GM23338 (cell line): Measurements from ENCODE around the gene AP1G2. TPM values are rescaled to one million over a fixed set of nuclear protein-coding genes. Genes with fewer than 3 reads are reported as not detected.
"Not testable (repeated sequence)": the region's sequence is repeated elsewhere in the genome, so short reads cannot be mapped to it uniquely, and the experiment has no call there.

Experiments
- ATAC-seq: fragments of 200-7000 bp; cut with Tn5 transposase; 3 replicates; pipeline ENCODE4 v1.9.1; 2020
- DNase-seq: peaks from one replicate; pipeline ENCODE4 v3.0.0-alpha.2; 2015; ENCODE audit warnings: low spot score
- H2AFZ ChIP-seq: fragments of 200-600 bp; sonication (generic); 2 replicates; pipeline ENCODE4 v1.8.0; 2016; ENCODE audit warnings: antibody characterized with exemption, mild to moderate bottlenecking, moderate library complexity
- H3F3A ChIP-seq: fragments of 200-600 bp; sonication (generic); replicated peaks from 2 replicates; pipeline ENCODE4 v1.8.0; 2017; ENCODE audit warnings: antibody characterized with exemption, mixed run types, low read depth
- H3K27ac ChIP-seq: fragments of 200-600 bp; sonication (generic); 2 replicates; pipeline ENCODE4 v1.6.1; 2016; ENCODE audit warnings: low read depth
- H3K27me3 ChIP-seq: fragments of 200-600 bp; sonication (generic); 2 replicates; pipeline ENCODE4 v1.8.0; 2016; ENCODE audit warnings: mild to moderate bottlenecking, mixed run types, moderate library complexity; ENCODE audit not compliant: insufficient read depth
- H3K36me3 ChIP-seq: fragments of 200-600 bp; sonication (generic); 2 replicates; pipeline ENCODE4 v1.8.0; 2016; ENCODE audit warnings: mild to moderate bottlenecking; ENCODE audit not compliant: insufficient read depth
- H3K4me1 ChIP-seq: fragments of 200-600 bp; sonication (generic); 2 replicates; pipeline ENCODE4 v1.8.0; 2016; ENCODE audit warnings: mild to moderate bottlenecking, moderate library complexity; ENCODE audit not compliant: insufficient read depth
- H3K4me2 ChIP-seq: fragments of 200-600 bp; sonication (generic); 2 replicates; pipeline ENCODE4 v1.7.1; 2017; ENCODE audit warnings: mixed run types
- H3K4me3 ChIP-seq: fragments of 200-600 bp; sonication (generic); 2 replicates; pipeline ENCODE4 v1.6.1; 2016; ENCODE audit warnings: mixed run types
- H3K79me2 ChIP-seq: fragments of 200-600 bp; sonication (generic); replicated peaks from 2 replicates; pipeline ENCODE4 v1.8.0; 2017; ENCODE audit warnings: mild to moderate bottlenecking; ENCODE audit not compliant: insufficient read depth
- H3K9me2 ChIP-seq: fragments of 200-600 bp; sonication (generic); 2 replicates; pipeline ENCODE4 v1.8.0; 2017; ENCODE audit not compliant: insufficient read depth
- H4K20me1 ChIP-seq: fragments of 200-600 bp; sonication (generic); replicated peaks from 2 replicates; pipeline ENCODE4 v1.8.0; 2017; ENCODE audit warnings: mild to moderate bottlenecking; ENCODE audit not compliant: insufficient read depth
- H3K27ac Mint-ChIP-seq: 2 replicates; pipeline ENCODE4 v1.8.0; 2020; ENCODE audit warnings: inconsistent platforms, mild to moderate bottlenecking, moderate library complexity, mixed read lengths
- H3K27me3 Mint-ChIP-seq: 3 replicates; pipeline ENCODE4 v1.8.0; 2022; ENCODE audit warnings: low read depth, mild to moderate bottlenecking, moderate library complexity, mixed read lengths, inconsistent platforms; ENCODE audit not compliant: insufficient read depth, poor library complexity
- H3K36me3 Mint-ChIP-seq: 3 replicates; pipeline ENCODE4 v1.8.0; 2021; ENCODE audit warnings: low read depth, mild to moderate bottlenecking, inconsistent platforms, moderate library complexity, mixed read lengths
- H3K4me1 Mint-ChIP-seq: 3 replicates; pipeline ENCODE4 v1.8.0; 2020; ENCODE audit warnings: mild to moderate bottlenecking, inconsistent platforms, mixed read lengths
- H3K4me3 Mint-ChIP-seq: 3 replicates; pipeline ENCODE4 v1.8.0; 2021; ENCODE audit warnings: moderate library complexity, mild to moderate bottlenecking, inconsistent platforms, mixed read lengths
- H3K9me3 Mint-ChIP-seq: 3 replicates; pipeline ENCODE4 v1.8.0; 2020; ENCODE audit warnings: moderate library complexity, mild to moderate bottlenecking, inconsistent platforms, mixed read lengths
- CREB1 ChIP-seq: fragments of 250-450 bp; sonication (Bioruptor Pico); IDR thresholded peaks from 2 replicates; pipeline ENCODE4 v1.5.0; 2020; ENCODE audit warnings: low read depth, mild to moderate bottlenecking, moderate library complexity
- CTCF ChIP-seq, 2 experiments: fragments of 200-600 bp in 1 of 2; sonication (generic) in 1 of 2; conservative IDR thresholded peaks; 2 replicates each; pipeline versions ENCODE4 v1.5.1 to v1.6.1; 2016 to 2017; ENCODE audit warnings: antibody characterized with exemption in 2 of 2, low read depth in 2 of 2, mild to moderate bottlenecking in 2 of 2, moderate library complexity in 1 of 2
- ETS1 ChIP-seq: IDR thresholded peaks from 2 replicates; pipeline ENCODE4 v1.6.1; 2016; ENCODE audit warnings: antibody characterized with exemption
- EZH2 ChIP-seq: fragments of 200-600 bp; sonication (generic); IDR thresholded peaks from one replicate; pipeline ENCODE4 v1.8.0; 2017; ENCODE audit warnings: antibody characterized with exemption, mild to moderate bottlenecking, low read depth; ENCODE audit not compliant: unreplicated experiment
- EZH2phosphoT487 ChIP-seq: fragments of 200-600 bp; sonication (generic); IDR thresholded peaks from one replicate; pipeline ENCODE4 v1.8.1; 2018; ENCODE audit warnings: antibody characterized with exemption; ENCODE audit not compliant: unreplicated experiment
- NANOG ChIP-seq: IDR thresholded peaks from 2 replicates; pipeline ENCODE4 v1.6.1; 2016; ENCODE audit warnings: antibody characterized with exemption, borderline replicate concordance
- POLR2AphosphoS5 ChIP-seq: IDR thresholded peaks from 2 replicates; pipeline ENCODE4 v1.6.1; 2016; ENCODE audit warnings: antibody characterized with exemption, low read depth
- STAT1 ChIP-seq: IDR thresholded peaks from one replicate; pipeline ENCODE4 v1.6.1; 2016; ENCODE audit warnings: antibody characterized with exemption; ENCODE audit not compliant: unreplicated experiment
- ZNF114 ChIP-seq: fragments of 250-450 bp; sonication (Bioruptor Pico); IDR thresholded peaks from 2 replicates; pipeline ENCODE4 v1.5.0; 2020; ENCODE audit warnings: mild to moderate bottlenecking, moderate library complexity
- ZNF462 ChIP-seq: fragments of 250-450 bp; sonication (Bioruptor Pico); IDR thresholded peaks from 2 replicates; pipeline ENCODE4 v1.5.0; 2020; ENCODE audit warnings: mild to moderate bottlenecking, moderate library complexity
- polyA plus RNA-seq: library from polyadenylated mRNA; unstranded; fragments of >200 nt; fragmentation: Nextera tagmentation; extraction: Ambion mirVana; gene quantifications from 2 replicates; pipeline ENCODE4 v1.2.1, GENCODE V29; 2016
- total RNA-seq: library from RNA; depleted of rRNA; stranded (reverse); fragments of >200 nt; shearing (Covaris generic); gene quantifications from 2 replicates; pipeline ENCODE4 v1.2.3, GENCODE V29; 2014

AP1G2 gene
- total and polyA plus RNA-seq, 2 experiments from 2014 or later = 55.3 to 63.5 TPM

- not testable (repeated sequence) for H3K27me3 Mint-ChIP-seq, DNase-seq, H3K4me2 ChIP-seq
Measured at GRCh38 chr14:23583761-23584526, 16.4 kb upstream of the AP1G2 start.

GRCh38 chr14:23582906-23583760, 15.5 kb upstream of the AP1G2 start:
- Histone ChIP-seq H3F3A (0 out of 2 replicates have a peak, but pooled peaks cover 10% of the 10 kb centered on the region), H3K9me2 (no peaks in the 10 kb centered on the region), H3K79me2 (no peaks in the 10 kb centered on the region), H3K27ac (no peak overlapping the region), H3K4me1 (peaks cover 15% of the 10 kb centered on the region), H3K4me2 (no peak overlapping the region), H3K4me3 (no peak overlapping the region), H4K20me1 (no peaks in the 10 kb centered on the region), H3K27me3 (no peaks in the 10 kb centered on the region), H3K36me3 (no peaks in the 10 kb centered on the region), H2AFZ (no peak overlapping the region)
- Mint-ChIP-seq H3K9me3 (peaks cover 17% of the 10 kb centered on the region; the same call in 2 of the 3 replicates), H3K4me1 (peaks cover 12% of the 10 kb centered on the region), H3K4me3 (no peak overlapping the region), H3K27ac (no peak overlapping the region), H3K27me3 (peaks cover 13% of the 10 kb centered on the region), H3K36me3 (peaks cover 3% of the 10 kb centered on the region; the same call in 1 of the 3 replicates)
- DNase-seq = no peak
- no peak for ATAC-seq
- TF ChIP-seq EZH2phosphoT487 = no peak
- no peak for TF ChIP-seq ZNF462 (CRISPR knock-in tag)
- no peak for TF ChIP-seq CTCF (conservative IDR thresholded peaks at IDR 0.05; ENCODE audit: low read depth in 2 of 2)
- TF ChIP-seq ETS1 = no peak
- TF ChIP-seq POLR2AphosphoS5 = no peak
- TF ChIP-seq ZNF114 (CRISPR knock-in tag) = no peak
- no peak for TF ChIP-seq CREB1 (CRISPR knock-in tag)
- TF ChIP-seq NANOG = no peak
- no peak for TF ChIP-seq STAT1
- no peak for TF ChIP-seq EZH2

More at GRCh38 chr14:23583761-23584526, 16.4 kb upstream of the AP1G2 start:
- not testable (repeated sequence) for H2AFZ ChIP-seq, H3F3A ChIP-seq, ATAC-seq, H3K36me3 Mint-ChIP-seq, H3K36me3 ChIP-seq, H3K27me3 ChIP-seq, H3K4me3 Mint-ChIP-seq, H3K4me3 ChIP-seq, H3K79me2 ChIP-seq, H4K20me1 ChIP-seq, H3K27ac Mint-ChIP-seq, H3K9me2 ChIP-seq, H3K27ac ChIP-seq
- peaks cover 10% of the 10 kb centered on the region for H3K4me1 ChIP-seq
- H3K9me3 Mint-ChIP-seq = peaks cover 17% of the 10 kb centered on the region; the same call in 2 of the 3 replicates
- peaks cover 13% of the 10 kb centered on the region for H3K4me1 Mint-ChIP-seq
